Mammary epithelial cell (primary cell): ENCODE data around the gene DNAJC1.

ENCODE experiments used
- CTCF ChIP-seq, 2 donors: IDR thresholded peaks in 1 of 2; conservative IDR thresholded peaks in 1 of 2; 2 replicates each; pipeline ENCODE4 v1.5.1; 2011 to 2012; ENCODE audit warnings: inconsistent platforms in 2 of 2, low read length in 2 of 2, mild to moderate bottlenecking in 2 of 2, control low read depth in 1 of 2, low read depth in 1 of 2; ENCODE audit not compliant: insufficient read depth in 1 of 2; ENCODE audit errors: extremely low read depth in 1 of 2
- EZH2 ChIP-seq: IDR thresholded peaks from 2 replicates; pipeline ENCODE4 v1.6.1; 2012; ENCODE audit warnings: low read length, inconsistent platforms, borderline replicate concordance

GRCh38 chr10:21985541-21985940 is 18.0 kb downstream of the DNAJC1 start:
- TF ChIP-seq CTCF (conservative IDR thresholded peaks at IDR 0.05 in 1 of 2, IDR thresholded peaks at IDR 0.05 in 1 of 2; ENCODE audit: extremely low read depth in 1 of 2, insufficient read depth in 1 of 2, low read depth in 1 of 2, low read length in 2 of 2) = no peak
- no peak for TF ChIP-seq EZH2
